ENCODE measurements around the gene ACY1.

The ACY1 gene

DNA sequence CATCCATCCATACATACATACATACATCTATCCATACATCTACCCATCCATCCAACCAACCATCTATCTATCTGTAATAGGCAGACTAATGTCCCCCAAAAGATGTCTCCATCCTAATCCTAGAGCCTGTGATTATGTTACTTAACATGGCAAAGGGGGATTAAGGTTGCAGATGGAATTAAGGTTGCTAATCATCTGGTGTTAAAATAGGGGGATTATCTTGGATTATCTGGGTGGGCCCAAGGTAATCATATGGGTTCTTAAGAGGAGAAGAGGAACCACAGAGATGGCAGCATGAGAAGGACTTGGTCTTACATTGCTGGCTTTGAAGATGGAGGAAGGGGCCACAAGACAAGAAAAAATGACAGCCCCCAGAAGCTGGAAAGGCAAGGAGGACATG lies 27.1 kb downstream of the ACY1 start:
- H3F3A ChIP-seq (ENCODE audit: insufficient read depth, low read length) = no peaks in the 10 kb centered on the region
- H3K4me1 ChIP-seq (ENCODE audit: low read length) = no peaks in the 10 kb centered on the region
- no peak overlapping the region for H3K4me2 ChIP-seq (ENCODE audit: low read depth, low read length)
- DNase-seq = no peak
- no peaks in the 10 kb centered on the region for H3K79me2 ChIP-seq (ENCODE audit: low read length)
- H2AFZ ChIP-seq (ENCODE audit: low read length) = no peak overlapping the region
- H3K36me3 ChIP-seq (replicated peaks; ENCODE audit: insufficient read depth, low read length) = no peaks in the 10 kb centered on the region
- H3K9me3 ChIP-seq (replicated peaks; ENCODE audit: insufficient read depth, low read length) = no peaks in the 10 kb centered on the region
- no peaks in the 10 kb centered on the region for H3K9me2 ChIP-seq (replicated peaks; ENCODE audit: insufficient read depth, low read length)
- H3K4me3 ChIP-seq (ENCODE audit: low read length) = no peak overlapping the region
- H3K27ac ChIP-seq (ENCODE audit: low read length) = no peak overlapping the region
- TF ChIP-seq EZH2 (optimal IDR thresholded peaks at IDR 0.05; ENCODE audit: low read depth, low read length) (no peak), EZH2phosphoT487 (IDR thresholded peaks at IDR 0.05; ENCODE audit: low read length) (no peak)
- TF ChIP-seq, protein P1, sequence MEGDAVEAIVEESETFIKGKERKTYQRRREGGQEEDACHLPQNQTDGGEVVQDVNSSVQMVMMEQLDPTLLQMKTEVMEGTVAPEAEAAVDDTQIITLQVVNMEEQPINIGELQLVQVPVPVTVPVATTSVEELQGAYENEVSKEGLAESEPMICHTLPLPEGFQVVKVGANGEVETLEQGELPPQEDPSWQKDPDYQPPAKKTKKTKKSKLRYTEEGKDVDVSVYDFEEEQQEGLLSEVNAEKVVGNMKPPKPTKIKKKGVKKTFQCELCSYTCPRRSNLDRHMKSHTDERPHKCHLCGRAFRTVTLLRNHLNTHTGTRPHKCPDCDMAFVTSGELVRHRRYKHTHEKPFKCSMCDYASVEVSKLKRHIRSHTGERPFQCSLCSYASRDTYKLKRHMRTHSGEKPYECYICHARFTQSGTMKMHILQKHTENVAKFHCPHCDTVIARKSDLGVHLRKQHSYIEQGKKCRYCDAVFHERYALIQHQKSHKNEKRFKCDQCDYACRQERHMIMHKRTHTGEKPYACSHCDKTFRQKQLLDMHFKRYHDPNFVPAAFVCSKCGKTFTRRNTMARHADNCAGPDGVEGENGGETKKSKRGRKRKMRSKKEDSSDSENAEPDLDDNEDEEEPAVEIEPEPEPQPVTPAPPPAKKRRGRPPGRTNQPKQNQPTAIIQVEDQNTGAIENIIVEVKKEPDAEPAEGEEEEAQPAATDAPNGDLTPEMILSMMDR (IDR thresholded peaks at IDR 0.05; ENCODE audit: low read length) = no peak
- no peaks in the 10 kb centered on the region; the same call in 1 of the 2 replicates for H3K27me3 ChIP-seq (replicated peaks; ENCODE audit: insufficient read depth, low read length)
- no peak overlapping the region for H3K9ac ChIP-seq (ENCODE audit: low read length)
- no peaks in the 10 kb centered on the region for H4K20me1 ChIP-seq (ENCODE audit: insufficient read depth, low read length)

DNA sequence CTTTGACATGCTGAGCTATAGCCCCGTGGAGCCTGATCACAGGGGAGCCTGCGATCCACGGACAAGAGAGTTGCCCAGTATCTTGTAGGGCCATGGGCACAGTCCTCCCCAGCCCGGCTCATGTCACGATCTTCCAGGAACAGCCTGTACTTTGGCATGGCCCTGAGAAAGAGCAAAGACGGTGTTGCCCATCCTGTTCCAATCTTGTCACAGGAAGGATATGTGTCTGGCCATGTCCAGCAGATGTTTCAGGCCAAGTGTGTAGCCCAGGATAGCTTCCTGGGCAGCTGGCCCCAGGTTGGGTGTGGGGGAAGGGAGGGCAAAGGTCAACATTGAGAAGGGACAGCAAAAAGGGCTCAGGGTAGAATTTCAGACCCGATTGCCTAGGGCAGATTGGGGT lies 29.4 kb downstream of the ACY1 start:
- H3K79me2 ChIP-seq (ENCODE audit: low read length) = no peaks in the 10 kb centered on the region
- no peak overlapping the region for H3K4me2 ChIP-seq (ENCODE audit: low read depth, low read length)
- no peaks in the 10 kb centered on the region for H3K36me3 ChIP-seq (replicated peaks; ENCODE audit: insufficient read depth, low read length)
- no peaks in the 10 kb centered on the region for H3K9me3 ChIP-seq (replicated peaks; ENCODE audit: insufficient read depth, low read length)
- H3K9ac ChIP-seq (ENCODE audit: low read length) = no peak overlapping the region
- H3K27ac ChIP-seq (ENCODE audit: low read length) = no peak overlapping the region
- no peaks in the 10 kb centered on the region for H3F3A ChIP-seq (ENCODE audit: insufficient read depth, low read length)
- H3K9me2 ChIP-seq (replicated peaks; ENCODE audit: insufficient read depth, low read length) = no peaks in the 10 kb centered on the region
- H4K20me1 ChIP-seq (ENCODE audit: insufficient read depth, low read length) = no peaks in the 10 kb centered on the region
- no peak for DNase-seq
- no peak overlapping the region for H3K4me3 ChIP-seq (ENCODE audit: low read length)
- TF ChIP-seq EZH2 (optimal IDR thresholded peaks at IDR 0.05; ENCODE audit: low read depth, low read length) = no peak
- no peak for TF ChIP-seq EZH2phosphoT487 (IDR thresholded peaks at IDR 0.05; ENCODE audit: low read length)
- TF ChIP-seq, protein P1 (IDR thresholded peaks at IDR 0.05; ENCODE audit: low read length) = no peak
- H2AFZ ChIP-seq (ENCODE audit: low read length) = no peak overlapping the region
- H3K4me1 ChIP-seq (ENCODE audit: low read length) = no peaks in the 10 kb centered on the region
- no peaks in the 10 kb centered on the region; the same call in 1 of the 2 replicates for H3K27me3 ChIP-seq (replicated peaks; ENCODE audit: insufficient read depth, low read length)

DNA sequence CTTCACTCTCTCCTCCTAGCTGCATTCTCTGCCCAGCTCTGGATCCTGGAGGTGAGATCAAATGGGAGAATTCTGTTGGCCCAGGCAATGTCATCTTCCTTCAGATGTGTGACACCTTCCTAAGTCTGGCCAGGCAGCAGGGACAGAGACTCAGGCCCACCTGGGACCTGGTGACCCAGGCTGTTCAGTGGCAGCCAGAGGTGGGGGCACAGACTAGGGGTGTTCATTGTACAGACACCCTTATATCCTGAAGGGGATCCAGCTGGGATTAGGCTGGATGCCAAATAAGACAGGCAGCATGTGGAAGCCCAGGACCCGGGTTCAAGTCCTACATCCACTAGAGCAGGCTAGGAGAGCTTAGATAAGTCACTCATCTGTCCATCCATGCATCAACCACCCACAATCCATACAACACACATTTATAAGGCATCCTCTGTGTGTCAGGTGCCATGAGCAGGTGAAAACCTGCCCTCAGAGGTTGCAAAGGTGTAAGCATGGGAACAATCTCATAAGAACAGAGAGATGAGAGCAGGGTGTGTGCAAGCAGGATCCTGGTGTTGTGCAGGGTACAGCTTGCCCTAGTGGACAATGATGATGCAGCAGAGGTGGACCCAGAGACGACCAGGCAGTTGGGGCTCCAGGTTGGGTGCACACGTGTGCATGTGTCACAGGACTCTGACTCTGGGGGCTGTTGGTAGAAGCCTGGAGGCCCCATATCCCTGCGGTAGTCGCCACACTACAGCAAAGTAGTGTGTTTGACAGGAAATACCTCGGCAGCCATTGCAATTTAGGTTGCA lies 30.7 kb downstream of the ACY1 start:
- Histone ChIP-seq H3K9ac (ENCODE audit: low read length) (no peak overlapping the region), H3K4me3 (ENCODE audit: low read length) (no peak overlapping the region), H3K27ac (ENCODE audit: low read length) (no peak overlapping the region), H3K9me3 (replicated peaks; ENCODE audit: insufficient read depth, low read length) (no peaks in the 10 kb centered on the region), H3K27me3 (replicated peaks; ENCODE audit: insufficient read depth, low read length) (no peaks in the 10 kb centered on the region; the same call in 1 of the 2 replicates), H2AFZ (ENCODE audit: low read length) (no peak overlapping the region), H3K4me1 (ENCODE audit: low read length) (no peaks in the 10 kb centered on the region), H3F3A (ENCODE audit: insufficient read depth, low read length) (no peaks in the 10 kb centered on the region), H3K4me2 (ENCODE audit: low read depth, low read length) (no peak overlapping the region), H3K79me2 (ENCODE audit: low read length) (no peaks in the 10 kb centered on the region), H3K36me3 (replicated peaks; ENCODE audit: insufficient read depth, low read length) (no peaks in the 10 kb centered on the region), H3K9me2 (replicated peaks; ENCODE audit: insufficient read depth, low read length) (no peaks in the 10 kb centered on the region), H4K20me1 (ENCODE audit: insufficient read depth, low read length) (no peaks in the 10 kb centered on the region)
- no peak for DNase-seq
- TF ChIP-seq, protein P1 (IDR thresholded peaks at IDR 0.05; ENCODE audit: low read length) = no peak
- no peak for TF ChIP-seq EZH2phosphoT487 (IDR thresholded peaks at IDR 0.05; ENCODE audit: low read length)
- TF ChIP-seq EZH2 (optimal IDR thresholded peaks at IDR 0.05; ENCODE audit: low read depth, low read length) = no peak

Data from MM.1S (cell line).